ENCODE data around the gene REC8.
"Not testable (repeated sequence)": the region's sequence is repeated elsewhere in the genome, so short reads cannot be mapped to it uniquely, and the experiment has no call there.

Gene REC8

GRCh38 chr14:24212924-24213865 is 41.3 kb downstream of the REC8 start, which contains the start of gene CHMP4A:
CHMP4A (minus strand) TSS chr14:24213488; CDS start chr14:24213439, 49 bp downstream.
- H3K4me3 ChIP-seq (ENCODE audit: control insufficient read depth, low read depth, low read length) = peak within 1 kb of the TSS; percentile 80
- peak; percentile 89 for DNase-seq (ENCODE audit: low read depth)
- TF ChIP-seq, protein P1, sequence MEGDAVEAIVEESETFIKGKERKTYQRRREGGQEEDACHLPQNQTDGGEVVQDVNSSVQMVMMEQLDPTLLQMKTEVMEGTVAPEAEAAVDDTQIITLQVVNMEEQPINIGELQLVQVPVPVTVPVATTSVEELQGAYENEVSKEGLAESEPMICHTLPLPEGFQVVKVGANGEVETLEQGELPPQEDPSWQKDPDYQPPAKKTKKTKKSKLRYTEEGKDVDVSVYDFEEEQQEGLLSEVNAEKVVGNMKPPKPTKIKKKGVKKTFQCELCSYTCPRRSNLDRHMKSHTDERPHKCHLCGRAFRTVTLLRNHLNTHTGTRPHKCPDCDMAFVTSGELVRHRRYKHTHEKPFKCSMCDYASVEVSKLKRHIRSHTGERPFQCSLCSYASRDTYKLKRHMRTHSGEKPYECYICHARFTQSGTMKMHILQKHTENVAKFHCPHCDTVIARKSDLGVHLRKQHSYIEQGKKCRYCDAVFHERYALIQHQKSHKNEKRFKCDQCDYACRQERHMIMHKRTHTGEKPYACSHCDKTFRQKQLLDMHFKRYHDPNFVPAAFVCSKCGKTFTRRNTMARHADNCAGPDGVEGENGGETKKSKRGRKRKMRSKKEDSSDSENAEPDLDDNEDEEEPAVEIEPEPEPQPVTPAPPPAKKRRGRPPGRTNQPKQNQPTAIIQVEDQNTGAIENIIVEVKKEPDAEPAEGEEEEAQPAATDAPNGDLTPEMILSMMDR (IDR thresholded peaks at IDR 0.05; ENCODE audit: control insufficient read depth, insufficient read depth, low read depth, low read length, missing control alignments) = peak; percentile 36

DNA sequence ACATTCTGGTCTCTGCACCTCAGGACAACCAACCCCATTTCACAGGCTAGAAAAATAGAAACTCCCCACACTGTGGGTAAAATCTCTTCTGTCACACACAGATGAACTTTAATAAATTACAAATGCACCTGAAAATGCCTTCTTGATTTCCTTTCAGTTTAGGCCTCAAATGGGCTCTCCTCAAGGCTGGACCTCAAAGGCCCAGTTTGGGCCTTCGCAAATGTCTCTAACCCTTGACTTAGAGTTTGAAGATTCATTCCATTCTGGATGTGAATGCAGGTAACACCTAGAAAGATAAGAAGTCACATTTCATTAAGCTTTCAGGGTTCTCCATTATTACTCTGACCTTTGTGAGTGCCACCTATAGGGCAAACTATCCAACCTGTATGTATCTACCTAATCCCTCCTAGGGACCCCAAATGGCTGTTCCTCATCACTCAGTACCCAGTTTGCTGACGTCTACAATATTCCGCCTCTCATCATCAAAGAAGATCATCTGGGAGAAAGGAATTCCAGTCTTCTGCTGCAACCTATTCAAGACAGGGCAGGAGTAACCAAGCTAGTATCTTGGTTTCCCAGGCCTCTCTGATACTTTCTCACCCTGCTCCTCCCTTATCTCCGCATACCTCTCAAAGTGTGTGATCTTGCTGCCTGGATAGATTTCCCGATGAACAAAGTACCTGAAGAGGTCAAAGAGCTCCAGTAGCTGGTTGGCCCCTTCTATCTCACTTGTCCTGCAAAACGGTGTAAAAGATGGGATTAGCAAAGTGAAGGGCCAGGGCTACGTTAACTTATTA is 42.2 kb downstream of the REC8 start:
- no peak for DNase-seq (ENCODE audit: low read depth)
- TF ChIP-seq, protein P1 (IDR thresholded peaks at IDR 0.05; ENCODE audit: control insufficient read depth, insufficient read depth, low read depth, low read length, missing control alignments) = no peak
- peak overlapping the region; percentile 80 for H3K4me3 ChIP-seq (ENCODE audit: control insufficient read depth, low read depth, low read length)

DNA sequence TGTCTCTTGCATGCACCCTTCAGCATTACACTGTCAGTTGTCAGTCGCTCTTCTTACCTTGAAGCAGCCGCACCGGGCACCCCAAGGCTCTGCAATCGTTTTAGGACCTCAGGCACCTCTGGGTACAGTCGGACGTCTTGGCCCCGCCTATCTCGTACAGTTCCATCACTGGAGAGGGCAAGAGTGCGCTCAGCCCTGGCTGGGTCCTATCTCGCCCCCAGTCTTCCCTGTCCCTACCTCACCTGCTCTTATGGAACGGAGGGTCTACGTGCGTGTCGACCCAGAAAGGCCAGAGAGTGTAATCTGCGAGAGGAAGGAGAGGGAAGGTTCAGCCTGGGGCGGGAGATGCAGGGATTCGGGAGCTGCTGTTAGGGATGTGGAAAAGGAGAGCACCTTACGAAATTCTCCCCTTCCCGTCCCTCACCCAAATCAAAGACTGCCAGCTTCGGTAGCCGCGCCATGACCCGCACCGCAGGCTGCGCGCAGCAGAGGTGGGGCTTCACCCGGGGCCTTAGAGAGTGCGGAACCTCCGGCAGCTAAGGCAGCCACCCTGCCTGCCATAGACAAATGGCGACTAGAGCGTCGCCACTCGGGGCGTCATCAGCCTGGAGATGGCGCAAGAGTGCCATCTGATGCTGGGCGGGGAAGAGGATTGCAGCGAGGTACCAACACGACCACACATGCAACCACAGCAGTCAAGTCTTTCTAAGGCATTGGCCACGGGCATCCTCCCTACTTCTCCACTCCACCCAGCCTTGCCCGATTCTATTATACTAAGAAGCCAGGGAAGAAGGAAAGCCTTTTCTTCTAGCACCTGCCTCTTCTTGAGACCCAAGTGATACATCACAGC is 43.8 kb downstream of the REC8 start, which contains the start of gene MDP1:
TSS of gene MDP1 (minus strand) at position 572 of the 850 bp plus-strand sequence. CDS start at position 461, 111 bp downstream.
- TF ChIP-seq, protein P1 (IDR thresholded peaks at IDR 0.05; ENCODE audit: control insufficient read depth, insufficient read depth, low read depth, low read length, missing control alignments) = peak; percentile 54
- peak within 1 kb of the TSS; percentile 63 for H3K4me3 ChIP-seq (ENCODE audit: control insufficient read depth, low read depth, low read length)
- peak; percentile 59 for DNase-seq (ENCODE audit: low read depth)

GRCh38 chr14:24216345-24216699 is 44.4 kb downstream of the REC8 start:
- H3K4me3 ChIP-seq (ENCODE audit: control insufficient read depth, low read depth, low read length) = peak overlapping the region; percentile 63
- TF ChIP-seq, protein P1 (IDR thresholded peaks at IDR 0.05; ENCODE audit: control insufficient read depth, insufficient read depth, low read depth, low read length, missing control alignments) = no peak
- no peak for DNase-seq (ENCODE audit: low read depth)

- not testable (repeated sequence) for DNase-seq (ENCODE audit: low read depth); H3K4me3 ChIP-seq (ENCODE audit: control insufficient read depth, low read depth, low read length)
These were observed 45.0 kb downstream of the REC8 start for GRCh38 chr14:24216876-24217275.

DNA sequence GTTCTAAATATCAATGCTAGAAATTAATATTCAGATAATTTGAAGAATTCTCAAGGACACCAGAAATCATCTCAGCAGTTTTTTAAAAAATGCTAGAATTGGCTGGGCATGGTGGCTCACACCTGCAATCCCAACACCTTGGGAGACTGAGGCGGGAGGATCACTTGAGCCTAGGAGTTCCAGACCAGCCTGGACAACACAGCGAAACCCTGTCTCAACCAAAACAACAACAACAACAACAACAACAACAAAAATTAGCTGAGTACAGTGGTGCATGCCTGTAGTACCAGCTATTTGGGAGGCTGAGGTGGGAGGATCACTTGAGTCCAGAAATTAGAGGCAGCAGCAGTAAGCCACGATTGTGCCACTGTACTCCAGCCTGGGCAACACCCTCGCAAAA is 47.2 kb downstream of the REC8 start:
- no peak overlapping the region for H3K4me3 ChIP-seq (ENCODE audit: control insufficient read depth, low read depth, low read length)
- TF ChIP-seq, protein P1 (IDR thresholded peaks at IDR 0.05; ENCODE audit: control insufficient read depth, insufficient read depth, low read depth, low read length, missing control alignments) = no peak
- DNase-seq (ENCODE audit: low read depth) = no peak

All from AG09309 (cell line).